Anterior cingulate cortex (tissue), 58 donors: ENCODE results near the gene OSBPL1A.
"Not testable (repeated sequence)": the region's sequence is repeated elsewhere in the genome, so short reads cannot be mapped to it uniquely, and the experiment has no call there.

Experiments
- DNase-seq, 58 donors: peaks; one replicate each; lab custom pipeline; 2025; lab: John Stamatoyannopoulos, UW

OSBPL1A gene

GRCh38 chr18:24195296-24196053 lies 202.1 kb downstream of the OSBPL1A start:
- no peak for DNase-seq

- DNase-seq: no peak
Observed at GRCh38 chr18:24190590-24190989, 207.0 kb downstream of the OSBPL1A start.

- DNase-seq: no peak
Observed at GRCh38 chr18:24189664-24190346, 207.8 kb downstream of the OSBPL1A start.

GRCh38 chr18:24189007-24189528 lies 208.6 kb downstream of the OSBPL1A start:
- no peak for DNase-seq

GRCh38 chr18:24188120-24188519 lies 209.5 kb downstream of the OSBPL1A start:
- peak in 14 of 58 donors; percentile 12 to 62 (median 22) for DNase-seq

- no peak for DNase-seq
Observed at GRCh38 chr18:24187689-24188088, 209.9 kb downstream of the OSBPL1A start.

GRCh38 chr18:24187049-24187448 lies 210.6 kb downstream of the OSBPL1A start:
- DNase-seq: peak in 2 of 58 donors; percentile 8 to 17

- no peak for DNase-seq
Observed at GRCh38 chr18:24185805-24186204, 211.8 kb downstream of the OSBPL1A start.

- DNase-seq: no peak
Observed at GRCh38 chr18:24181806-24182205, 215.8 kb downstream of the OSBPL1A start.

- DNase-seq: no peak
Observed at GRCh38 chr18:24180048-24180447, 217.6 kb downstream of the OSBPL1A start.

GRCh38 chr18:24177499-24178133 lies 220.0 kb downstream of the OSBPL1A start:
- no peak for DNase-seq

- DNase-seq: peak in 47 of 58 donors; percentile 16 to 77 (median 52)
Observed at GRCh38 chr18:24176727-24177416, 220.8 kb downstream of the OSBPL1A start.

GRCh38 chr18:24173997-24174396 lies 223.6 kb downstream of the OSBPL1A start:
- no peak for DNase-seq

GRCh38 chr18:24170360-24170759 lies 227.3 kb downstream of the OSBPL1A start:
- no peak for DNase-seq

GRCh38 chr18:24168496-24168895 lies 229.1 kb downstream of the OSBPL1A start:
- no peak for DNase-seq

GRCh38 chr18:24161304-24161703 lies 236.3 kb downstream of the OSBPL1A start:
- DNase-seq: no peak

GRCh38 chr18:24160086-24160485 lies 237.5 kb downstream of the OSBPL1A start:
- no peak for DNase-seq

- peak in 2 of 58 donors; percentile 3 to 15 for DNase-seq
Observed at GRCh38 chr18:24157855-24158254, 239.8 kb downstream of the OSBPL1A start.

GRCh38 chr18:24153397-24153796 lies 244.2 kb downstream of the OSBPL1A start:
- DNase-seq: no peak

GRCh38 chr18:24149591-24149990 lies 248.0 kb downstream of the OSBPL1A start:
- DNase-seq: not testable (repeated sequence)

GRCh38 chr18:24142376-24142775 lies 255.2 kb downstream of the OSBPL1A start:
- DNase-seq: no peak
